Measurements from ENCODE around the gene SNRPF. TPM values are rescaled to one million over a fixed set of nuclear protein-coding genes. Genes with fewer than 3 reads are reported as not detected.
"Not testable (repeated sequence)": the region's sequence is repeated elsewhere in the genome, so short reads cannot be mapped to it uniquely, and the experiment has no call there.

SNRPF gene
- total RNA-seq, result 10 to 100 TPM; 17.9 to 35.4 TPM

GRCh38 chr12:95858451-95859343 is at the start of gene SNRPF:
TSS of gene SNRPF (plus strand) at chr12:95858952. CDS start at chr12:95859074, 122 bp downstream.
- no peaks in the 10 kb centered on the region for H3K9me3 ChIP-seq
- peak within 1 kb of the TSS; percentile 81 for H3K4me3 ChIP-seq
- intact Hi-C loops (cut with DNase I), result no loop called here
- peak; percentile 97 for DNase-seq
- no peaks in the 10 kb centered on the region for H3K4me1 ChIP-seq
- peak within 1 kb of the TSS; percentile 58 for H3K27ac ChIP-seq
- TF ChIP-seq, protein P1, sequence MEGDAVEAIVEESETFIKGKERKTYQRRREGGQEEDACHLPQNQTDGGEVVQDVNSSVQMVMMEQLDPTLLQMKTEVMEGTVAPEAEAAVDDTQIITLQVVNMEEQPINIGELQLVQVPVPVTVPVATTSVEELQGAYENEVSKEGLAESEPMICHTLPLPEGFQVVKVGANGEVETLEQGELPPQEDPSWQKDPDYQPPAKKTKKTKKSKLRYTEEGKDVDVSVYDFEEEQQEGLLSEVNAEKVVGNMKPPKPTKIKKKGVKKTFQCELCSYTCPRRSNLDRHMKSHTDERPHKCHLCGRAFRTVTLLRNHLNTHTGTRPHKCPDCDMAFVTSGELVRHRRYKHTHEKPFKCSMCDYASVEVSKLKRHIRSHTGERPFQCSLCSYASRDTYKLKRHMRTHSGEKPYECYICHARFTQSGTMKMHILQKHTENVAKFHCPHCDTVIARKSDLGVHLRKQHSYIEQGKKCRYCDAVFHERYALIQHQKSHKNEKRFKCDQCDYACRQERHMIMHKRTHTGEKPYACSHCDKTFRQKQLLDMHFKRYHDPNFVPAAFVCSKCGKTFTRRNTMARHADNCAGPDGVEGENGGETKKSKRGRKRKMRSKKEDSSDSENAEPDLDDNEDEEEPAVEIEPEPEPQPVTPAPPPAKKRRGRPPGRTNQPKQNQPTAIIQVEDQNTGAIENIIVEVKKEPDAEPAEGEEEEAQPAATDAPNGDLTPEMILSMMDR (IDR thresholded peaks at IDR 0.05), result no peak
- H3K36me3 ChIP-seq, result no peaks in the 10 kb centered on the region
- no peaks in the 10 kb centered on the region for H3K27me3 ChIP-seq
- H3K9ac ChIP-seq (ENCODE audit: low read depth in 2 of 2, low read length in 2 of 2), result peak within 1 kb of the TSS; percentile 61 to 88

- no peak overlapping the region for H3K4me3 ChIP-seq
- no peak overlapping the region for H3K27ac ChIP-seq
- H3K27me3 ChIP-seq, result no peaks in the 10 kb centered on the region
- no peaks in the 10 kb centered on the region for H3K36me3 ChIP-seq
- TF ChIP-seq, protein P1 (IDR thresholded peaks at IDR 0.05), result no peak
- no peak for DNase-seq
- no peaks in the 10 kb centered on the region for H3K9me3 ChIP-seq
- H3K4me1 ChIP-seq, result no peaks in the 10 kb centered on the region
- H3K9ac ChIP-seq (ENCODE audit: low read depth in 2 of 2, low read length in 2 of 2), result no peak overlapping the region
- intact Hi-C loops (cut with DNase I), result no loop called here
Measured at GRCh38 chr12:95809000-95809680, 49.6 kb upstream of the SNRPF start.

DNA sequence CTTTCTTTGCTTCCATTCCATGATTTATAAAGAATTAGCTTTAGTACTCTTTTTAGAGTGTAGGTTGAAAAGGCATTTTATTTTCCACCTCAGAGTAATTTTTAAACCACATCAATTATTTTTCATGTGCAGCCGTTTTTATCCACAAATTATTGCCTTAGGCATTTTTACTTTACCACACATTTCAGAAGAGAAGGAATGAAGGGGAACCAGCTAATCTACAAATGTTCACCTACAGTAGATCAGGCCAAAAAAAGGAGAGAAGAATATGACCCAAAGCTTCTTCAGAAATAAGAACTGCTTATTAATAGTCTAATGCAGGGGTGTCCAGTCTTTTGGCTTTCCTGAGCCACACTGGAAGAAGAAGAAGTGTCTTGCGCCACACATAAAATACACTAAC is 48.3 kb upstream of the SNRPF start:
- no peaks in the 10 kb centered on the region for H3K27me3 ChIP-seq
- no peaks in the 10 kb centered on the region for H3K9me3 ChIP-seq
- no peak overlapping the region for H3K27ac ChIP-seq
- no peaks in the 10 kb centered on the region for H3K4me1 ChIP-seq
- H3K9ac ChIP-seq (ENCODE audit: low read depth in 2 of 2, low read length in 2 of 2), result no peak overlapping the region
- DNase-seq, result no peak
- intact Hi-C loops (cut with DNase I), result no loop called here
- no peak overlapping the region for H3K4me3 ChIP-seq
- TF ChIP-seq, protein P1 (IDR thresholded peaks at IDR 0.05), result no peak
- no peaks in the 10 kb centered on the region for H3K36me3 ChIP-seq

DNA sequence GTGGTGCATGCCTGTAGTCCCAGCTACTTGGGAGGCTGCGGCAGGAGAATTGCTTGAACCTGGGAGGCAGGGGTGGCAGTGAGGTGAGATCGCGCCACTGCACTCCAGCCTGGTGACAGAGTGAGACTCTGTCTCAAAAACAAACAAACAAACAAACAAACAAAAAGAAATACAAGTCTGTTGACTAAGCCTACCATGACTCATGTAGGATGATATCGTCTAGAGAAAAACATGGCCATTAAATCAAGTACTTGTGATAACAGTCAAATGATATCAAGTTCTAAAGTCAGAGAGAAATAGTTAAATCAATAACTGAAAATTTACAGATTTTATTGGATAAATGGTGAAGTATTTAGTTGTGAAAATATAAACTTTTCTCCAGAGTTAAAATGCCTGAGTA is 46.6 kb upstream of the SNRPF start:
- H3K36me3 ChIP-seq; H3K27ac ChIP-seq; H3K9me3 ChIP-seq; H3K9ac ChIP-seq (ENCODE audit: low read depth in 2 of 2, low read length in 2 of 2); intact Hi-C loops (cut with DNase I); H3K4me1 ChIP-seq; DNase-seq; H3K27me3 ChIP-seq; H3K4me3 ChIP-seq: not testable (repeated sequence)

DNA sequence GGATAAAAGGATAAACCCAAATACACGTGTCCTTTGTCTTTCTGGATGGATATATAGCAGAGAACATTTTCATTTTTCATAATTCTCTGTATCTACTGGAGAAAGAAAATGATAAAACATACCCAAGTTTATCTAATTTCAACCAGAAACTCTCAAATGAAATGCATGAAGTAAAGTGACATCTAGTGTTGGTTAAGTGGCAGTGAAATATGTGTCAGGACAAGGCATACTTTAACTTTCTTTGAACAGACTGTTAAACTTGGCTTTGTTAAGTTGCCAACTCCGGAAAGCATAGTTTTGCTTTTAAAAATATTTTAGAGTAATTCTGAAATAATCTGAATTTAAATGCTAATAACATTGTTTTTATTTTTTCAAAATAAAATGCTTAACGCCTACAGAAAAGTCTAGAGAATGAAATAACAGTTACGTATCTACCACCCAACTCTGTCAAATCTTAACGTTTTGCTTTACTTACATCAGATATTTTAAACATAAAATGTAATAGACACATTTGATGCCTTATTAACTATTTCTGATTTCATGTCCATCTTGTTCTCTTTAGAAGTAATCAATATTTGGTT is 43.0 kb upstream of the SNRPF start:
- no peak overlapping the region for H3K27ac ChIP-seq
- intact Hi-C loops (cut with DNase I), result loop anchor here (2.0 to 5.0 kb wide), 2 partner anchors 191 to 233 kb away; no protein-coding TSS in a partner anchor
- no peaks in the 10 kb centered on the region for H3K4me1 ChIP-seq
- H3K36me3 ChIP-seq, result no peaks in the 10 kb centered on the region
- DNase-seq, result no peak
- H3K27me3 ChIP-seq, result no peaks in the 10 kb centered on the region
- no peaks in the 10 kb centered on the region for H3K9me3 ChIP-seq
- no peak overlapping the region for H3K4me3 ChIP-seq
- TF ChIP-seq, protein P1 (IDR thresholded peaks at IDR 0.05), result peak; percentile 62
- H3K9ac ChIP-seq (ENCODE audit: low read depth in 2 of 2, low read length in 2 of 2), result no peak overlapping the region
